C4-2B (cell line): Measurements from ENCODE around the gene MYCT1.

Source experiments
- H3K27ac ChIP-seq: fragments of 450-650 bp; 2 replicates; pipeline ENCODE4 v1.5.1; 2017
- CTCF ChIP-seq: fragments of 450-650 bp; conservative IDR thresholded peaks from 2 replicates; pipeline ENCODE4 v1.5.1; 2017; ENCODE audit warnings: mild to moderate bottlenecking
- ZFX ChIP-seq: fragments of 450-650 bp; IDR thresholded peaks from 2 replicates; pipeline ENCODE4 v1.6.1; 2017

Gene MYCT1

GRCh38 chr6:152748843-152749242 lies 51.1 kb downstream of the MYCT1 start:
- TF ChIP-seq ZFX, result no peak
- peak; percentile 34 for TF ChIP-seq CTCF
- no peak overlapping the region for H3K27ac ChIP-seq

DNA sequence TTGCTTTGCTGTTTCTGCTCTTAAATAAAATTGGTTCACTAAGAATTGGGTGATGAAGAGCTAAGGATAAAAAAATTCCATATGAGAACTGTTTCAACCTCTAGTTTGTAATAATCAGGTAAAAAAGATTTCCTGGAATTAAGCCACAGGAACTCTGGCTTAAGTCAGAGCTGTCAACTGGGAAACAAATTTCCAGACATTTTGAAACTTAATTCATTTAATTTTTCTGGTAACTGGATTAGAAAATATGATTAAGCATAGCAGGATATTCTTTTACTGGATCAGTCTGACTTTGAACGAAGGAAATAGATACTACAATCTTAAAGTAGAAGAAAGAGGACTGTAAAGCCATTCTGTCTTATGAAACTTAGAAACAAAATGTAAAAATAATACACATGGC lies 51.6 kb downstream of the MYCT1 start:
- H3K27ac ChIP-seq, result no peak overlapping the region
- TF ChIP-seq ZFX (no peak), CTCF (no peak)

- H3K27ac ChIP-seq, result no peak within 1 kb of the TSS
- TF ChIP-seq CTCF, result no peak
- TF ChIP-seq ZFX, result no peak
Measured at GRCh38 chr6:152750694-152751093, 53.0 kb downstream of the MYCT1 start, which contains the start of gene VIP. Gene VIP, plus strand, starts transcription at chr6:152750797. Its CDS starts 1,381 bp downstream, at chr6:152752178.

DNA sequence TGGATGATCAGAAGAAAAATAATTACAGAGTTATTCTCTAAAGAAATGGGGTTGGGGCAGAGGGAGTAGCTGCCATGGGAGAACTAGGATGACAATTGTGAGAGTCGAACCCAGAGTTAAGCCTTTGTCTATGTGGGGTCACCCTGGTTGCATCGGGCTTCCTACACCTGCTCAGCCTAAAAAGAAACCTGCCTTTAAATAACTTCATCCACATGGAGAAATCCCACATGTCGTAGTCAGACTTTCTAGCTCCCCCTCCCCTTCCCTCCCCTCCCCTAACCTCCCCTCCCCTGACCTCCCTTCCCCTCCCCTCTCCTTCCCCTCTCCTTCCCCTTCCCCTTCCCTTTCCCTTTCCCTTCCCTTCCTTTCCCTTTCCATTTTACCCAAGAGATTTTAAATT lies 67.6 kb downstream of the MYCT1 start:
- no peak overlapping the region for H3K27ac ChIP-seq
- TF ChIP-seq CTCF (no peak), ZFX (no peak)

DNA sequence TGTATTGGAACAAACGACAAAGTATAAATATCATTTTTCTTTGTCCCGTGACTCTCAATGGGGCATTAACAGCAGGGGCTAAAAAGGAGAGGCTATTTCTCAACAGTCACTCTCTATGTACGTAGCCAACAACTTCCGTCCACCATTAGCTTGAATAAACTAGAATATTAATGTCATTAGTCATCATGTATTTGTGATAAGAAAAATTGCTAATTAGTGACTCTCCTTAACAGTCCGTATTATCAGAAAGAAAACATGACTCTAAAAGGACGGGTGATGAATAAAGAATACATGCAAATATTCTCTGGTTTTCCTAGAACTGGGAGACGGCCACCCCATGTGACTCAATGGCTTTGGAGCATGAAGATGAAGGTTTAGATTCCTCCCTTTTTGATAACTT lies 71.5 kb downstream of the MYCT1 start:
- TF ChIP-seq ZFX (no peak), CTCF (no peak)
- H3K27ac ChIP-seq, result no peak overlapping the region

DNA sequence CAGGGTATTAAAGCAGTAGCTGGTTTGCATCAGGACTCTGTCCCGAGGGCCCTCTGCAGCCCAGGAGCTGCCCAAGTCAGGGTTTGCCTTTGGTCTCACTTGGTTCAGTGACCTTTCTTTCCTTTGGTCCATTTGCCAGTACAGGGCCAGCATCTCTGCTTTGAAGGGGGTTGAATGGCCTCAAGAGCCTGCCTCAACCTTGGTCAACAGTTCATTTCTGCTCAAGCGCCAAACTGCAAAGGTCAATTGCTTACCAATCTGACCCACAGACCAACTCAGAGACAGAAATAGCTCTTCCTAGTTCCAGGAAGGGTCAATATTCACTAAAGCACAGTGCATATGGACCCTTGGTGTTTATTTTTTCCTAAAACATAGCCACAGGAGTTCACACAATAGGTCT lies 72.3 kb downstream of the MYCT1 start:
- H3K27ac ChIP-seq, result no peak overlapping the region
- TF ChIP-seq CTCF (no peak), ZFX (no peak)

- no peak overlapping the region for H3K27ac ChIP-seq
- no peak for TF ChIP-seq ZFX
- no peak for TF ChIP-seq CTCF
Measured at GRCh38 chr6:152771061-152771687, 73.5 kb downstream of the MYCT1 start.
